ENCODE results near the gene LPAR2.
"Not testable (repeated sequence)": the region's sequence is repeated elsewhere in the genome, so short reads cannot be mapped to it uniquely, and the experiment has no call there.

Gene LPAR2

GRCh38 chr19:19618219-19619051 is 9.6 kb downstream of the LPAR2 start, which contains the start of gene PBX4:
Gene PBX4 (minus strand): TSS chr19:19618687. CDS start chr19:19618629, 58 bp downstream.
- H3K9me3 ChIP-seq, result no peaks in the 10 kb centered on the region
- TF ChIP-seq CTCF (IDR thresholded peaks at IDR 0.05), result no peak
- intact Hi-C loops (cut with DNase I; ENCODE audit: low total_unique reads), result no loop called here
- DNase-seq, result peak; percentile 84 to 89
- peak within 1 kb of the TSS; percentile 22 to 44 for H3K4me3 ChIP-seq
- peaks cover 0 to 30% of the 10 kb centered on the region in 2 donors for H3K27me3 ChIP-seq
- peaks cover 0 to under 1% (median 0%) of the 10 kb centered on the region in 3 donors for H3K36me3 ChIP-seq
- peaks cover 0 to 9% (median 2%) of the 10 kb centered on the region in 4 donors for H3K4me1 ChIP-seq
- H3K27ac ChIP-seq, result no peak within 1 kb of the TSS

GRCh38 chr19:19615086-19615485 is 12.9 kb downstream of the LPAR2 start:
- intact Hi-C loops (cut with DNase I; ENCODE audit: low total_unique reads), result no loop called here
- no peaks in the 10 kb centered on the region for H3K36me3 ChIP-seq
- peaks cover 0 to 30% of the 10 kb centered on the region in 2 donors for H3K27me3 ChIP-seq
- H3K27ac ChIP-seq, result no peak overlapping the region
- H3K9me3 ChIP-seq, result no peaks in the 10 kb centered on the region
- no peak for TF ChIP-seq CTCF (IDR thresholded peaks at IDR 0.05)
- no peak for DNase-seq
- peaks cover 0 to 9% (median 2%) of the 10 kb centered on the region in 4 donors for H3K4me1 ChIP-seq
- H3K4me3 ChIP-seq, result no peak overlapping the region

GRCh38 chr19:19613506-19613905 is 14.5 kb downstream of the LPAR2 start:
- TF ChIP-seq CTCF (IDR thresholded peaks at IDR 0.05), result no peak
- no peak overlapping the region for H3K27ac ChIP-seq
- DNase-seq, result no peak
- peaks cover 0 to 26% of the 10 kb centered on the region in 2 donors for H3K27me3 ChIP-seq
- H3K4me1 ChIP-seq, result peaks cover 0 to 6% (median 2%) of the 10 kb centered on the region in 4 donors
- no peak overlapping the region for H3K4me3 ChIP-seq
- H3K36me3 ChIP-seq, result no peaks in the 10 kb centered on the region
- no peaks in the 10 kb centered on the region for H3K9me3 ChIP-seq
- intact Hi-C loops (cut with DNase I; ENCODE audit: low total_unique reads), result no loop called here

GRCh38 chr19:19610376-19611202 is 17.4 kb downstream of the LPAR2 start:
- peaks cover 0 to under 1% of the 10 kb centered on the region in 2 donors for H3K27me3 ChIP-seq
- H3K27ac ChIP-seq, result no peak overlapping the region
- no peak for TF ChIP-seq CTCF (IDR thresholded peaks at IDR 0.05)
- H3K9me3 ChIP-seq, result no peaks in the 10 kb centered on the region
- intact Hi-C loops (cut with DNase I; ENCODE audit: low total_unique reads), result no loop called here
- H3K4me3 ChIP-seq, result no peak overlapping the region
- no peaks in the 10 kb centered on the region for H3K36me3 ChIP-seq
- no peak for DNase-seq
- H3K4me1 ChIP-seq, result no peaks in the 10 kb centered on the region

- intact Hi-C loops (cut with DNase I; ENCODE audit: low total_unique reads); DNase-seq; H3K4me1 ChIP-seq; H3K27me3 ChIP-seq; H3K4me3 ChIP-seq; H3K9me3 ChIP-seq; H3K27ac ChIP-seq; H3K36me3 ChIP-seq: not testable (repeated sequence)
Observed at GRCh38 chr19:19606686-19607085, 21.3 kb downstream of the LPAR2 start.

GRCh38 chr19:19606021-19606420 is 22.0 kb downstream of the LPAR2 start:
- TF ChIP-seq CTCF (IDR thresholded peaks at IDR 0.05), result no peak
- no peaks in the 10 kb centered on the region for H3K4me1 ChIP-seq
- no peak overlapping the region for H3K27ac ChIP-seq
- no peaks in the 10 kb centered on the region for H3K27me3 ChIP-seq
- intact Hi-C loops (cut with DNase I; ENCODE audit: low total_unique reads), result no loop called here
- H3K9me3 ChIP-seq, result no peaks in the 10 kb centered on the region
- no peak for DNase-seq
- H3K36me3 ChIP-seq, result no peaks in the 10 kb centered on the region
- no peak overlapping the region for H3K4me3 ChIP-seq
